H1 (cell line): ENCODE measurements around the gene UPB1. TPM values are rescaled to one million over a fixed set of nuclear protein-coding genes. Genes with fewer than 3 reads are reported as not detected.

Experiments used
- CTCF ChIA-PET: fragments of 300-600 bp; sonication (Branson Sonifier 250); formaldehyde crosslinking; loops from one replicate; lab custom pipeline; 2021; ENCODE audit not compliant: partially characterized antibody; lab: Charles Lee
- POLR2A ChIA-PET: fragments of 300-600 bp; sonication (Branson Sonifier 250); formaldehyde crosslinking; loops from one replicate; lab custom pipeline; 2021; ENCODE audit warnings: inconsistent platforms; ENCODE audit not compliant: partially characterized antibody; lab: Charles Lee
- DNase-seq, 2 experiments: peaks; one replicate each; pipeline versions ENCODE4 v3.0.0 to v3.0.0-alpha.2; 2010 to 2022; ENCODE audit warnings: low spot score in 2 of 2, low read depth in 1 of 2, mixed read lengths in 1 of 2
- FAIRE-seq: peaks from 2 replicates; lab custom pipeline; 2011; peaks lifted over from hg19 to GRCh38; lab: Jason Lieb, UNC
- H2AFZ ChIP-seq: 2 replicates; pipeline ENCODE4 v1.8.1; 2012; ENCODE audit warnings: low read length, inconsistent platforms
- H2AK5ac ChIP-seq: 2 replicates; pipeline ENCODE4 v1.6.1; 2013; ENCODE audit warnings: low read depth, low read length
- H2BK120ac ChIP-seq: replicated peaks from 2 replicates; pipeline ENCODE3; 2013; ENCODE audit warnings: low read depth, low read length, inconsistent platforms
- H2BK12ac ChIP-seq: 2 replicates; pipeline ENCODE4 v1.6.1; 2013; ENCODE audit warnings: low read depth, low read length
- H2BK15ac ChIP-seq: 2 replicates; pipeline ENCODE4 v1.6.1; 2013; ENCODE audit warnings: low read length
- H2BK20ac ChIP-seq: 2 replicates; pipeline ENCODE4 v1.6.1; 2013; ENCODE audit warnings: low read length
- H2BK5ac ChIP-seq: 2 replicates; pipeline ENCODE4 v1.6.1; 2013; ENCODE audit warnings: low read depth, low read length
- H3K14ac ChIP-seq: 2 replicates; pipeline ENCODE4 v1.6.1; 2013; ENCODE audit warnings: inconsistent platforms; ENCODE audit not compliant: insufficient read length
- H3K18ac ChIP-seq: 2 replicates; pipeline ENCODE4 v1.6.1; 2013; ENCODE audit warnings: low read length; ENCODE audit errors: extremely low read depth
- H3K23ac ChIP-seq: 2 replicates; pipeline ENCODE4 v1.6.1; 2013; ENCODE audit warnings: inconsistent platforms; ENCODE audit not compliant: insufficient read length
- H3K23me2 ChIP-seq: 2 replicates; pipeline ENCODE4 v1.6.1; 2013; ENCODE audit warnings: low read depth, low read length
- H3K27ac ChIP-seq: 2 replicates; pipeline ENCODE4 v1.6.1; 2011; ENCODE audit warnings: low read depth, low read length, inconsistent platforms
- H3K27me3 ChIP-seq, 4 experiments: replicated peaks in 1 of 4; 1 replicate in 1 of 4; 2 replicates in 3 of 4; pipeline versions ENCODE4 v1.6.1 to v1.8.1; 2011 to 2013; ENCODE audit warnings: low read length in 3 of 4, mild to moderate bottlenecking in 3 of 4, inconsistent platforms in 2 of 4, mixed read lengths in 2 of 4, moderate library complexity in 1 of 4; ENCODE audit not compliant: control insufficient read depth in 3 of 4, insufficient read depth in 3 of 4; ENCODE audit errors: extremely low read depth in 1 of 4
- H3K36me3 ChIP-seq, 4 experiments: 2 replicates each; pipeline versions ENCODE4 v1.6.1 to v1.8.1; 2011 to 2013; ENCODE audit warnings: mild to moderate bottlenecking in 4 of 4, low read length in 3 of 4, moderate library complexity in 2 of 4, control low read depth in 1 of 4, inconsistent platforms in 1 of 4; ENCODE audit not compliant: insufficient read depth in 4 of 4, control insufficient read depth in 2 of 4
- H3K4ac ChIP-seq: replicated peaks from 2 replicates; pipeline ENCODE3; 2013; ENCODE audit warnings: low read length, low read depth, mixed read lengths, inconsistent platforms; ENCODE audit not compliant: insufficient read length
- H3K4me1 ChIP-seq, 4 experiments: replicated peaks in 1 of 4; 1 replicate in 1 of 4; 2 replicates in 3 of 4; pipeline versions ENCODE4 v1.6.1 to v1.8.1; 2011 to 2013; ENCODE audit warnings: low read length in 3 of 4, inconsistent platforms in 2 of 4, mixed read lengths in 1 of 4; ENCODE audit not compliant: insufficient read depth in 4 of 4, control insufficient read depth in 3 of 4
- H3K4me2 ChIP-seq, 2 experiments: 2 replicates each; pipeline versions ENCODE4 v1.6.1 to v1.8.1; 2011 to 2013; ENCODE audit warnings: low read depth in 2 of 2, low read length in 2 of 2, control low read depth in 1 of 2, inconsistent platforms in 1 of 2, mild to moderate bottlenecking in 1 of 2; ENCODE audit not compliant: insufficient read depth in 1 of 2
- H3K4me3 ChIP-seq, 4 experiments: fragments of 200-600, 300-600 bp in 1 of 4; sonication (generic), shearing (Covaris generic), sonication (Bioruptor Twin) in 1 of 4; 2 replicates each; pipeline versions ENCODE4 v1.5.1 to v1.8.1; 2011 to 2016; ENCODE audit warnings: low read length in 4 of 4, low read depth in 3 of 4, control low read depth in 2 of 4, inconsistent platforms in 2 of 4, mild to moderate bottlenecking in 2 of 4, mixed read lengths in 1 of 4, moderate library complexity in 1 of 4; ENCODE audit not compliant: insufficient read depth in 2 of 4; ENCODE audit errors: extremely low read depth in 1 of 4
- H3K56ac ChIP-seq: replicated peaks from 2 replicates; pipeline ENCODE3; 2013; ENCODE audit warnings: low read depth, mild to moderate bottlenecking, mixed read lengths, low read length, inconsistent platforms; ENCODE audit not compliant: insufficient read length
- H3K79me1 ChIP-seq: 2 replicates; pipeline ENCODE4 v1.6.1; 2013; ENCODE audit warnings: low read depth, low read length, control low read depth
- H3K79me2 ChIP-seq, 2 experiments: 2 replicates each; pipeline versions ENCODE4 v1.6.1 to v1.8.1; 2012 to 2013; ENCODE audit warnings: low read length in 2 of 2, mild to moderate bottlenecking in 2 of 2, inconsistent platforms in 1 of 2; ENCODE audit not compliant: insufficient read depth in 2 of 2, control insufficient read depth in 1 of 2
- H3K9ac ChIP-seq, 4 experiments: replicated peaks in 1 of 4; 1 replicate in 1 of 4; 2 replicates in 3 of 4; pipeline versions ENCODE4 v1.6.1 to v1.8.1; 2011 to 2013; ENCODE audit warnings: low read depth in 3 of 4, low read length in 3 of 4, control low read depth in 2 of 4, mild to moderate bottlenecking in 2 of 4, moderate library complexity in 2 of 4, inconsistent platforms in 1 of 4; ENCODE audit errors: extremely low read depth in 1 of 4
- H3K9me3 ChIP-seq, 2 experiments: 2 replicates each; pipeline versions ENCODE4 v1.6.1 to v1.8.1; 2012 to 2013; ENCODE audit warnings: mild to moderate bottlenecking in 2 of 2, moderate library complexity in 2 of 2, control low read depth in 1 of 2, inconsistent platforms in 1 of 2, low read depth in 1 of 2, low read length in 1 of 2, mixed read lengths in 1 of 2; ENCODE audit not compliant: insufficient read depth in 2 of 2
- H4K20me1 ChIP-seq, 2 experiments: replicated peaks in 1 of 2; 2 replicates each; pipeline versions ENCODE3 to v1.8.1; 2011 to 2013; ENCODE audit warnings: inconsistent platforms in 2 of 2, low read length in 2 of 2, mild to moderate bottlenecking in 1 of 2; ENCODE audit not compliant: insufficient read depth in 2 of 2, control insufficient read depth in 1 of 2
- H4K5ac ChIP-seq: 2 replicates; pipeline ENCODE4 v1.6.1; 2013; ENCODE audit warnings: low read length, low read depth, mixed read lengths, inconsistent platforms; ENCODE audit not compliant: insufficient read length
- H4K8ac ChIP-seq: 2 replicates; pipeline ENCODE4 v1.8.0; 2013; ENCODE audit warnings: mild to moderate bottlenecking, moderate library complexity, low read length, inconsistent platforms; ENCODE audit not compliant: insufficient read depth; ENCODE audit errors: extremely low read depth
- H4K91ac ChIP-seq: replicated peaks from 2 replicates; pipeline ENCODE3; 2013; ENCODE audit warnings: low read length, mixed read lengths, inconsistent platforms; ENCODE audit not compliant: insufficient read length
- BACH1 ChIP-seq: IDR thresholded peaks from 2 replicates; pipeline ENCODE4 v1.6.1; 2012; ENCODE audit warnings: low read length, improper control_type of control experiment
- RAD21 ChIP-seq, 2 experiments: IDR thresholded peaks in 1 of 2; conservative IDR thresholded peaks in 1 of 2; 2 replicates each; pipeline ENCODE4 v1.6.1; 2011; ENCODE audit warnings: low read depth in 2 of 2, low read length in 2 of 2, improper control_type of control experiment in 1 of 2, inconsistent platforms in 1 of 2, mild to moderate bottlenecking in 1 of 2, moderate library complexity in 1 of 2
- RNF2 ChIP-seq: fragments of 200-900, 300-1000 bp; sonication (generic); IDR thresholded peaks from 2 replicates; pipeline ENCODE4 v1.7.1; 2016; ENCODE audit warnings: borderline replicate concordance, low read depth, mild to moderate bottlenecking, antibody characterized with exemption, low read length; ENCODE audit not compliant: poor library complexity, severe bottlenecking; ENCODE audit errors: missing control alignments
- SIN3A ChIP-seq, 2 experiments: IDR thresholded peaks in 1 of 2; conservative IDR thresholded peaks in 1 of 2; 2 replicates each; pipeline ENCODE4 v1.6.1; 2011 to 2012; ENCODE audit warnings: low read length in 2 of 2, improper control_type of control experiment in 1 of 2, low read depth in 1 of 2, mild to moderate bottlenecking in 1 of 2
- YY1 ChIP-seq: IDR thresholded peaks from 2 replicates; pipeline ENCODE4 v1.6.1; 2011; ENCODE audit warnings: low read depth, mild to moderate bottlenecking, low read length
- ZNF274 ChIP-seq: IDR thresholded peaks from 2 replicates; pipeline ENCODE4 v1.7.0; 2012; ENCODE audit warnings: low read length, borderline replicate concordance; ENCODE audit errors: extremely low read depth
- WGBS, 2 experiments: shearing (Covaris generic) in 1 of 2; methylation state at CpG; one replicate each; pipeline versions ENCODE4 v1.1.6 to v1.1.7; 2013 to 2015; ENCODE audit warnings: low lambda C conversion rate in 2 of 2, mixed read lengths in 2 of 2, inconsistent platforms in 1 of 2, low coverage in 1 of 2, missing lambda C conversion rate in 1 of 2; ENCODE audit not compliant: insufficient replicate concordance in 2 of 2, insufficient coverage in 1 of 2, insufficient read length in 1 of 2; ENCODE audit errors: extremely low coverage in 1 of 2, missing lambda C conversion rate in 1 of 2; 5-methylcytosine and 5-hydroxymethylcytosine counted together
- polyA plus RNA-seq, 7 experiments: library from polyadenylated mRNA; depleted of rRNA in 3 of 7; stranded (reverse) in 5 of 7; unstranded in 2 of 7; fragments of >200 nt in 5 of 7; fragments of 200-250 nt in 2 of 7; gene quantifications; 1 replicate in 5 of 7; 2 replicates in 1 of 7; 4 replicates in 1 of 7; pipeline versions ENCODE4 v1.2.1 to v1.2.3, GENCODE V29; 2011 to 2013; ENCODE audit warnings: missing spikeins in 2 of 7, mixed read lengths in 2 of 7
- total RNA-seq: library from RNA; stranded (reverse); fragmentation: NEBNext Ultra II Directional; extraction: Animal tissue kit (Norgen Biotek cat#: 25700); gene quantifications from 2 replicates; pipeline ENCODE4 v1.2.1, GENCODE V29; 2021

The UPB1 gene
- total and polyA plus RNA-seq, 2 of the 8 experiments (the other 6 are each of a cell fraction or from before 2014, with no cell fraction given) = 0.09 TPM; not detected in 1

DNA sequence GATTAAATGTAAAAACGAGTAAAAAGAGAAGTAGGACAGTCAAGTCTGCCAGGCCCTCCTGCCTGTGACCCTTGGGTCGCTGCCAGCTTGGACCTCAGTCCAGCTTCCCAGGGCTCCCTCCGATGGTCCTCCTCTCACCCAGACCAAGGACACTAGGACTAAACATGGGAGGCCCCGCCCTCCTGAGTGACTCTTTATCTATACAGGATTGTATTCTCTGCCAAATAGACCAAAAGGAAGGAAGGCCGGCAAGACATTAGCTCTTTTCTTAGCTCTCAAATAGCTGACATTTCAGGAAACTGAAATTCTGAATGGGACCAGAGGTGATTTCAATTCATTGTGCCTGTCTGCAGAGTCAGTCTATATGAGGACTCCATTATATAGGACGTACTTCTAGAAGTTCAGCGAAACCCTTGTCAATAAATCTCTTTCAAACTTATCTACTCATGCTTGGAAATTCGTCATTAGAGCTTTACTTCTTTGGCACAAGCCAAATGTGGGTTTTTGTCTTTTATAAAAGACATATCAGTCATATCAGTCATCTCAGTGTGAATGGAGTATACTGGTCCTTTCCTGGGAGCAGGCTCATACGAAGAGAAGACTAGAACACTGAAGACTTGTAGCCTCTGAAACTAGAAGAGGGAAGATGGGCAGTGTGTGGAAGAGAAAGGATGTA is 39.2 kb upstream of the UPB1 start:
- ChIA-PET POLR2A (interaction anchor here (1.1 to 1.2 kb wide), 2 partner anchors 21 to 39 kb away, joined by 3 to 4 read pairs; no protein-coding TSS in a partner anchor), CTCF (interaction anchor here (0.6 to 3.7 kb wide), 9 partner anchors 12 to 71 kb away, joined by 3 to 12 read pairs (median 4); no protein-coding TSS in a partner anchor)
- no peak overlapping the region for H2AFZ ChIP-seq
- WGBS, 2 experiments = 86% methylated on average over 9 of the region's 9 CpGs; no CpG with 5 or more reads in 1 of the 2 experiments
- H3K36me3 ChIP-seq = no peaks in the 10 kb centered on the region
- H3K23me2 ChIP-seq = no peaks in the 10 kb centered on the region
- FAIRE-seq (no peak), DNase-seq (no peak)
- no peak overlapping the region for H3K4me2 ChIP-seq
- no peaks in the 10 kb centered on the region for H3K9me3 ChIP-seq
- H3K4me1 ChIP-seq = peaks cover 0 to 4% (median 3%) of the 10 kb centered on the region in 4 experiments; a peak in 5 of 7 replicates
- H3K27ac ChIP-seq = no peak overlapping the region
- H3K18ac ChIP-seq = no peak overlapping the region
- H4K91ac ChIP-seq = no peak overlapping the region
- H2BK15ac ChIP-seq = no peak overlapping the region
- no peak for TF ChIP-seq RNF2
- TF ChIP-seq RAD21 (IDR thresholded peaks at IDR 0.05 in 1 of 2, conservative IDR thresholded peaks at IDR 0.05 in 1 of 2; ENCODE audit: low read depth in 2 of 2, low read length in 2 of 2) = no peak
- TF ChIP-seq BACH1 = no peak
- TF ChIP-seq SIN3A (conservative IDR thresholded peaks at IDR 0.05 in 1 of 2, IDR thresholded peaks at IDR 0.05 in 1 of 2; ENCODE audit: low read depth in 1 of 2, low read length in 2 of 2) = no peak
- TF ChIP-seq YY1 = no peak
- TF ChIP-seq ZNF274 = no peak
- H3K79me2 ChIP-seq = no peaks in the 10 kb centered on the region
- no peak overlapping the region for H3K9ac ChIP-seq
- no peak overlapping the region for H4K8ac ChIP-seq
- H3K4ac ChIP-seq = no peak overlapping the region
- no peak overlapping the region for H2BK5ac ChIP-seq
- no peaks in the 10 kb centered on the region for H4K20me1 ChIP-seq
- H2BK120ac ChIP-seq = no peak overlapping the region
- H4K5ac ChIP-seq = no peak overlapping the region
- H2BK12ac ChIP-seq = no peak overlapping the region
- no peak overlapping the region for H2AK5ac ChIP-seq
- H3K4me3 ChIP-seq = no peak overlapping the region
- no peaks in the 10 kb centered on the region for H3K27me3 ChIP-seq
- H2BK20ac ChIP-seq = no peak overlapping the region
- no peak overlapping the region for H3K56ac ChIP-seq
- H3K23ac ChIP-seq = no peak overlapping the region
- H3K79me1 ChIP-seq = no peaks in the 10 kb centered on the region
- H3K14ac ChIP-seq = no peak overlapping the region
